HT1080 (cell line): Measurements from ENCODE around the gene PFKFB2. TPM values are rescaled to one million over a fixed set of nuclear protein-coding genes. Genes with fewer than 3 reads are reported as not detected.

Experiments
- total RNA-seq: library from RNA; depleted of rRNA; stranded (reverse); fragments of >200 nt; shearing (Covaris generic); gene quantifications from 2 replicates; pipeline ENCODE4 v1.2.3, GENCODE V29; 2014; rRNA removed

Gene PFKFB2
- total RNA-seq, 1 experiment from 2014 or later = 0.11 TPM

Other genes with a start within 250 kb of the PFKFB2 start
- gene IL20, start 187.7 kb upstream of the PFKFB2 start, total RNA-seq = not detected in 2 replicates
- gene IL24, start 155.8 kb upstream of the PFKFB2 start, total RNA-seq = 17.2 and 19.8 TPM in 2 replicates
- gene FCMR, start 131.3 kb upstream of the PFKFB2 start, total RNA-seq = not detected in 2 replicates
- gene PIGR, start 106.8 kb upstream of the PFKFB2 start, total RNA-seq = 0.13 TPM in 1 of 2 replicates, not detected in the other
- not detected in 2 replicates for gene FCAMR, start 82.8 kb upstream of the PFKFB2 start, total RNA-seq
- gene C1orf116, start 20.5 kb upstream of the PFKFB2 start, total RNA-seq = 0.20 and 0.59 TPM in 2 replicates
- 9.6 and 9.8 TPM in 2 replicates for gene YOD1, start 2.1 kb upstream of the PFKFB2 start, total RNA-seq
- gene C4BPB, start 35.6 kb downstream of the PFKFB2 start, total RNA-seq = not detected in 2 replicates
- gene C4BPA, start 51.0 kb downstream of the PFKFB2 start, total RNA-seq = not detected in 2 replicates